Measurements from ENCODE around the gene DUSP2.

DNA sequence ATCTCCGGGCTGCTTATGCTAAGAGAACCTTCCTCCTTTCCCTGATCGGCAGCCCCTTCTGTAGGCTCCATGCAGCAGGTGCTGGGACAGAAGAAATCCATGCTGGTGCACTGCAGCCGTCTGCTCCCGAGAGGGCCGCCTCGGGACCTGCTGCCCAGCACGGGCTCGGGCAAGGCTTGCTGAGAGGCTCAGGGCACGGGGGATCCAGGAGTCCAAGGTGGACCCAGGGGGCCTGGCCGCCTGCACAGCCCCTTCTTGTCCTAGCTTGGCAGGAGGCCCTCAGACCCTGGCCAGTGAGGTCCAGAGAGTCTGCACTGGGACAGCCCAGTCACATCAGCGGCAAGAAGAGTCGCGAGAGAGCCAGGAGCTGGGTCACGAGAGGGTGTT is 13.3 kb upstream of the DUSP2 start:
- TF ChIP-seq TAF1 (IDR thresholded peaks at IDR 0.05; ENCODE audit: borderline replicate concordance, insufficient read depth, low read length) (no peak), SIN3A (IDR thresholded peaks at IDR 0.05; ENCODE audit: borderline replicate concordance, insufficient read depth, low read length) (no peak), POLR2AphosphoS5 (IDR thresholded peaks at IDR 0.05; ENCODE audit: low read depth, low read length) (no peak), REST (IDR thresholded peaks at IDR 0.05; ENCODE audit: insufficient read depth in 1 of 2, low read depth in 2 of 2, low read length in 2 of 2) (no peak)
